Islet precursor cell (in vitro differentiated cells): ENCODE results near the gene ADGRA1.
"Not testable (repeated sequence)": the region's sequence is repeated elsewhere in the genome, so short reads cannot be mapped to it uniquely, and the experiment has no call there.

Source experiments
- DNase-seq: peaks from one replicate; pipeline ENCODE4 v3.0.0-alpha.2; 2018

The ADGRA1 gene

DNA sequence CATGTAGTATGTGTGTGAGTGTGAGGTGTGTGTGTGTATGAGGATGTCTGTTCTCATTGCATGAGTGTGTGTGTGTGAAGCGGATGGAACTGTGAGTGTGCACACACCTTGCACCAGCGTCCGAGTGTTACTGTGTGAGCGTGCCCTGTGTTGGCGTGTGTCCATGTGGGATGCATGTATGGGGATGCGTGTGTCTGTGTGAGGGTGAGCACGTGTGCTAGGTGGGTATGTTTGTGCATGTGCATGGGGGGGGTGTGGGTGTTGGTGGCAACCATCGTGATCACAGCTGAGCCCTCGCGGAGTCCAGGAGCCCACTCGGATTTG, 78.7 kb downstream of the ADGRA1 start:
- no peak for DNase-seq

DNA sequence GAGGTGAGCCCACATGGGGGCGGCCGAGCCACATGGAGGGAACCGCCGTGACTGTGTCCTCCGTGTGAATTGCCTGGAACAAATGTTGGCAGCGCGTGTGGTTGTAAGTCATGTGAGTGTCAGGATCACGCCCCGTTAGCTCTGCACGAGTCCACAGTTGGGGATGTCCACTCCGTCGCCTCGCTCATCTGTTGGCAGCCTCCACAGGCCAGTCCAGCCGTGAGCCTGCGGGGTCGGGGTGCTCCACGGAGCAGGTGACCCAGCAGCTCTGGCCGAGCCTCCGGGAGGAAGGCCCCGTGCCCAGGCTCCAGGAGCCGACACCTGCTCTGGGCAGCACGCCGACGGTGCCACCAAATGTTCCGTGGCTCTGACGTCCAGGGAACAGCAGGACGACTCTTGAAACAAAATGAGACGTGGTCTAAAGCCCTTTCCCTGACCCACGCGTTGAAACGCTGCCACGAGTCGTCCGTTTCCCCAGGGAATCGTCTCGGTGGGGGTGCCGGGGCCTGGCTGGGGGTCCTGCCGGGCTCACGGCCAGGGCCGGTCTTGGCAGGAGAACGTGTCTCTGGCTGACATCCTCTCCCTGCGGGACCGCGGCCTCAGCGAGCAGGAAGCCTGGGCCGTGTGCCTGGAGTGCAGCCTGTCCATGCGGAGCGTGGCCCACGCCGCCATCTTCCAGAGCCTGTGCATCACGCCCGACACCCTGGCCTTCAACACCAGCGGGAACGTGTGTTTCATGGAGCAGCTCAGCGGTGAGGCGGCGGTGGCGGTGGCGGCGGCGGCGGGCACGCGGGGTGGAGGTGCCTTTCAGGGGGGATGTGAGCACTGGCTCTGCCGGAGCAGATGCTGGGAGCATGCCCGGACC, 79.3 kb downstream of the ADGRA1 start:
- DNase-seq: peak; percentile 50

DNA sequence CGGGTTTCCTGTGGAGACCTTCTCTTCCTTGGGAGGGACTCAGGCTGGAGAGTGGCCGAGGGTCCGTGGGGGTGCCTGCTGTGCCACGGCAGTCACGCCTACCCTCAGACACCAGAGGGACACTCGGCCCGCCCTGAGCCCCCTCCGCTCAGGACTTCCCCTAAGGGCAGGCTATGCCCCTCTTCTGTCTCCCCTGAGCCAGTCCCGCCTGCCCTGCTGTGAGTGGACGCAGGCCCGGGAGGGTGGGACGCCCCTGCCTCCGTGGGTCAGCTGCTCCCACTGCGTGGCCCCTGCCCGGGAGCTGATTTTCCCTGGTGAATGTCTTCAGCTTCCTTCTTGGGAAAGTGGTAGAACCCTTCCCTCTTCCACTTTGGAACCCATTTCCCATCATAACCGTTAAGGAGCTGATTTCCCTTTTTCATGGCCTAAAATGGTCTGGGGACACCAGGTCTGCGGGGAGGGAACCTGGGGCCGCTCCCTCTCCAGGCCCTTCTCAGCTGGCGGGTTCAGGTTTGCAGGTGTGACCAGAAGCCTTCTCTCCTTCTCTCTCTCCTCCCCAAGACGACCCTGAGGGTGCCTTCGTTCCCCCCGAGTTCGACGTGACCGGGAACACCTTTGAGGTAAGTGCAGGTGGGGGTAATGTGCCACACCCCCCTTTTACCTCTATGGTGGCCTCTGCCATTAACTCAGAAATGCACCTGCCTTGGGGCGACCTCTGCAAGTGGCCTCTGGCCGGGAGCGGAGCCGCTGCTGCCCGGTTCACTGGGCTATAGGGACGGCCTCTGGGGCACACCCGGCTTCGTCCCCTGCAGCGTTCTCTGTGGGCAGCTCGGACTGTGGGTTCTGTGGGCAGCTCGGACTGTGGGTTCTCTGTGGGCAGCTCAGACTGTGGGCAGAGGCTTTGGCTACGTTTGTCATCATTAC, 80.2 kb downstream of the ADGRA1 start:
- DNase-seq: peak; percentile 42

DNA sequence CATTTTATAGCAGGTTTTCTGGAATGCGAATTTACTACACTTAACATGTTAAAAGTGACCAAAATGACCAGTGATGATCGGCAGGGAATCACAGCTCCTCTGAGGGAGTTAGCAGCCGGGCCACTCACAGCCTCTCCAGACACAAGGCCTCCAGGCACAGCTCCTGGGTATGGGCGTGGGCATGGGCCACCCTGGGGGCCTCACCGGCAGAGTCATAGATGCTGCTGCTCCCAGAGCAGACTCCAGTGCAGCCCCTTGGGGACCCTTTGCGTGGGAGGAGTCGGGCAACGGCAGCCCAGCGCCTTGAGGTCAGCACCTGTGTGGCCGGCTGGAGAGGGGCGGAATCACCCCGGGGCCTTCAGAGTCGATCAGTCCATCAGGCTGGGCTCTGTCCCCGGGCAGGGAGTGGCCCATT, 80.9 kb downstream of the ADGRA1 start:
- no peak for DNase-seq

DNA sequence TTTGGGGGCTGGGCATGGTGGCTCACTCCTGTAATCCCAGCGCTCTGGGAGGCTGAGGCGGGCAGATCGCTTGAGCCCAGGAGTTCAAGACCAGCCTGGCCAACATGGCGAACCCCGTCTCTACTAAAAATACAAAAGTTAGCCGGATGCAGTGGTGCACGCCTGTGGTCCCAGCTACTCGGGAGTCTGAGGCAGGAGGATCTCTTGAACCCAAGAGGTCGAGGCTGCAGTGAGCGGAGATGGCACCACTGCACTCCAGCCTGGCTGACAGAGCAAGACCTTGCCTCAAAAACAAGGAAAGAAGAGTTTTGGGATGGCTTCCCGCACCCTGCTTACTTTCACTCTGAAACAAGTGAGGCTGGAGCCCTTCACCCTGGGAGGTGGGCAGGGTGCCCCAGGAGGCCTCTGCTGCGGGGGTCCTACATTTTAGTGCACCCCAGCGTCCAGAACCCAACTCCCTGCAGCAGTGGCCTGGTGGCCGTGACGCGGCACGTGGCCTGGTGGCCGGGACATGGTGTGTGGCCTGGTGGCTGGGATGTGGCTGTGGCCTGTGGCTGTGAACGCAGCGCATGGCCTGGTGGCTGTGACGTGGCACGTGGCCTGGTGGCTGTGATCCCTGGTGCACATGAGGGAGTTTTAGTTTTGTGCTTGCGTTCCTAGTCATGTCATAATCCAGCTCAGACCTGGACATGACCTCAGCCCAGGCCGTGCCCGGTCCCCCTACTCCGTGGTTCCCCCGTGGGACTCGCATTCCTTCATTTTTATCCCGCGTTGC, 81.6 kb downstream of the ADGRA1 start:
- peak; percentile 42 for DNase-seq

DNA sequence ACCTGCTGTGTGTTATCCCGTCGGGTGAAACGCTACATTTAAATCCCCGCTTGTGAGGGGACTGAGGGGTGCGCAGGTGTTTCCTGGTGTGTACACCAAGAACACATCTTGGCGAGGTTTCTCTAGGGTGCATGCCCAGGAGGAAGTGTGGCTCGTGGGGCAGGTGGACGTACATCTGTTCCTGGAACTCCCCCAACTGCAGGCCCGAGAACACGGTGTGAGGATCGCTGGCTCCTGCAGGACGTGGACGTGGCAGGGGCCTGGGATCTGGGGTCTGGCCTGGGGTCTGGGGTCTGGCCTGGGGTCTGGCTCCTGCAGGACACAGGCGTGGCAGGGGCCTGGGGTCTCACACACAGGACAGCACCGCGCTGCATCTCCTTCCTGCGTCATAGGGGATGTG, 82.4 kb downstream of the ADGRA1 start:
- DNase-seq: no peak

DNA sequence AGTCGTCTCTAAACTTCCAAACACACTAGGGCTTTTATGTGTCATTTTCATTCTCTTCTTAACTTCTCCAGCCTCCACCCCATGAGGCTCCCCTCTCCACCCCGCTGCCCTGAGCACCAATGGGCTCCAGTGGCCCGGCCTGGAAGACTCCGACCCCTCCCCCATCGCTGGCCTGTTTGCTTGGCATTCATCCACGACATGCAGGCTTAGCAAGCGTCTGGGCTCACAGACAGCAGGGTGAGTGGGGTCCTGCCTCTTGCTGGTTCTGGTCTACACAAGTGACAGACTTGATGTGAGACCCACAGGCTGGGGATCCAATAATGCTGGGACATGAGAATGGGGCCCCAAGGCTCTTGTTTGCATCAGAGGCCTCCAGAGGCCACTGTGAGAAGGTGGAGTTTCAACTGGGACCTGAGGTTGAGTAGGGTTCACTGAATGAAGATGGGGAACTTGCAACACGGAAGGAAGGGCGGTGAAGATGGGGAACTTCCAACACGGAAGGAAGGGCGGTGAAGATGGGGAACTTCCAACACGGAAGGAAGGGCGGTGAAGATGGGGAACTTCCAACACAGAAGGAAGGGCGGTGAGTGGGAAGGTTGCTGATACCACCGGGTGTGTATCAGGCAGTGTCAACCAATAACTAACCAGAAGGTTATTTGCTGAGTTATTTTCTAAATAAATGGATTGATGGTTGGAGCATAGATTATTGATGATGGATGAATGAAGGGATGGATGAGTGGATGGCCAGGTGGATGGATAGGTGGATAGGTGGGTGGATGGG, 86.3 kb downstream of the ADGRA1 start:
- DNase-seq: peak; percentile 43

DNA sequence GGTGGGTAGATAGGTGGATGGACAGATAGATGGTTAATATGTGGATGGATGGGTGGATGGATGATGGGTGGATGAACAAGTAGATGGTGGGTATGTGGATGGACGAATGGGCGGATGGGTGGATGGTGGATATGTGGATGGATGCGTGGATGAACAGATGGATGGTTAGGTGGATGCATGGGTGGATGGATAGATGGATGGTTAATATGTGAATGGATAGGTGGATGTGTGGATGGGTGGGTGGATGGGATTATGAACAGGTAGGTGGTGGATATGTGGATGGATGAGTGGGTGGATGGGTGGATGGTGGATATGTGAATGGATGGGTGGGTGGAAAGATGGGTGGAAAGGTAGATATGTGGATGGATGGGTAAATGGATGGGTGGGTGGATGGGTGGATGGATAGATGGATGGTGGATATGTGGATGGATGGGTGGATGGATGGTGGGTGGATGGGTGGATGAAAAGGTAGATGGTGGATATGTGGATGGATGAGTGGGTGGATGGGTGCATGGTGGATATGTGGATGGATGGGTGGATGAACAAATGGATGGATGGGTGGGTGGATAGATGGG, 87.1 kb downstream of the ADGRA1 start:
- no peak for DNase-seq

DNA sequence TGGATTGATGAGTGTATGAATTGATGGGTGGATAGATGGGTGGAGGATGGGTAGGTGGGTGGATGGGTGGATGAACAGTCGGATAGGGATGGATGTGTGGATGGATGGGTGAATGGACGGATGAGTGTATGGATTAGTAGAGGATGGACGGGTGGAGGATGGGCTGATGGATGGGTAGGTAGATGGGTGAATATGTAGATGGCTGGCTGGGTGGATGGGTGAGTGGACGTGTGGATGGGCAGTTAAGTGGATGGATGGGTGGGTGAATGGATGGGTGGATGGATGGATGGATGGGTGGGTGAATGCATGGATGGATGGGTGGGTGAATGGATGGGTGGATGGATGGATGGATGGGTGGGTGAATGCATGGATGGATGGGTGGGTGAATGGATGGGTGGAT, 87.9 kb downstream of the ADGRA1 start:
- not testable (repeated sequence) for DNase-seq

DNA sequence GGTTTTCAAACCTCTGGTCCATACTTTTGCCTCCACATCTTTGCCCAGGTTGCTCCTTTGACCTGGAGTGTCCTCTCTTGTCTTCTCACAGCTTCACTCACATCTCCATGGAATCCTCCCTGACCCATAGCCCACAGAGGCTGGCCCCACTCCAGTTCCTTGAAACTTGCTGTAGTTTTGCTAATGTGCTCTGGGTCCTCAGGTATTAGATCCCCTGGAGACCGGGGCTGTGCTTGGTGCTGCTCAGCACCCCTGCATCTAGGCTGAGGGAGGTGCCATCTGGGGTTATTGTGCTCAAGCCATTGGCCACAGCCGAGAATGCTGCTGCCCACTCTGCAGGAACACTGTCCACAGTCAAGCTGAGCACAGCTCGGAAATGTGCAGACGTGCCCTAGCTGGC, 88.8 kb downstream of the ADGRA1 start:
- DNase-seq: no peak

DNA sequence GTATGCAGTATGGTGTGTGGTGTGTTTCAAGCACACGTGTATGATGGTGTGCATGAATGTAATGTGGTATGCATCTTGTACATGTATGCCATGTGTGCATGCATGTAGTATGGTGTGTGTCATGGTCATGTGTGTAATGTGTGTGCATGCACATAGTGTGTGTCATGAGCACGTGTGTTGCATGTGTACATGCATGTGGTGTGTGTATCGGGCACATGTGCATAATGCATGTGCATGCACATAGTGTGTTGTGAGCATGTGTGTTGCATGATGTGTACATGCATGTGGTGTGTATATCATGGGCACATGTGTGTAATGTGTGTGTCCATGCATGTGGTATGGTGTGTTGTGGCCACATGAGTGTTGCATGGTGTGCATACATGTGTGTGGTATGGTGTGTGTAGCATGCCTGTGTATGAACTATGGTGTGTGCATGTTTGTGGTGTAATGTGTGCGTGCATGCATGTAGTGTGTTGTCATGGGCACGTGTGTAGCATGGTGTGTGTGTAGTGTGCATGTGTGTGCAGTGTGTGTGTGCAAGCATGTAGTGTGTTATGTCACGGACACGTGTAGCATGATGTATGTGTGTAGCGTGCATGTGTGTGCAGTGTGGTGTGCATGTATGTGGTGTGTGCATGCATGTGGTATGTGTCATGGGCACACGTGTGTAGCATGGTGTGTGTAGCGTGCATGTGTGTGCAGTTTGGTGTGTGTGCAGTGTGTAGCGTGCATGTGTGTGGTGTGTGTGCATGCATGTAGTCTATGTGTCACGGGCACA, 89.8 kb downstream of the ADGRA1 start:
- no peak for DNase-seq

DNA sequence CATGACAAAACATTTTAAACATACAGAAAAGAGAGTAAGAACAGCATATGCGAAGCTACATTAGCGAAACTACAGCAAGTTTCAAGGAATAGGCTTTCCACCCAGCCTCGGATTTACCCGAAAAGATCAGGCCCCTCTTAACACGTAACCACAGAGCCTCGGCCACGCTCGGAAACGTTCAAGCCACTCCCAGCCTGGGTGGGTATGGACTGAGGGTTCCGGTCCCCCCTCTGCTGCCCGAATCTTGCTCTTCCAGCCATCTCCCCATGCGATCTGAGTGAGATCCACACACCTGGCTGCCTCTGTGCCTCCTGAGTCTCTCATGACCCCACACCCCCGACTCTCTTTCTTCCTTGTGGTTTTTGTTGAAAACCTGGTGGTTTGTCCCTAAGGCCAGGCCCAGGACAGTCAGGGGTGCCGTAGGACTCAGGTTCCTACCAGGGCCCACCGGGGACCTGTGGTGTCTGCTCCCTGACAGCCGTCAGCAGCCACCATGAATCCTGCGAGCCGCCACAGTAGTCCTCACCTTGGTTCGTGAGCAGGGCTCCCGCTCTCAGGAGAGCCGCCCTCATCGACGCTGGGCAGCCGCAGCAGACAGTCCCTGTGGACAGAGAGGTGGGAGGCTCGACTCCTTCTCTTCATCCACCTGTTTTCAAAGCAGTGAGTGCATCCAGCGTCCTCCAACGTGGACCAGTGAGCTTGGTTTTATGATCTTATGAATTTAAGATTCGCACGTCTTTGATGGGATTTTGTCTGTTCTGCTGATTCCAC, 90.8 kb downstream of the ADGRA1 start:
- no peak for DNase-seq

DNA sequence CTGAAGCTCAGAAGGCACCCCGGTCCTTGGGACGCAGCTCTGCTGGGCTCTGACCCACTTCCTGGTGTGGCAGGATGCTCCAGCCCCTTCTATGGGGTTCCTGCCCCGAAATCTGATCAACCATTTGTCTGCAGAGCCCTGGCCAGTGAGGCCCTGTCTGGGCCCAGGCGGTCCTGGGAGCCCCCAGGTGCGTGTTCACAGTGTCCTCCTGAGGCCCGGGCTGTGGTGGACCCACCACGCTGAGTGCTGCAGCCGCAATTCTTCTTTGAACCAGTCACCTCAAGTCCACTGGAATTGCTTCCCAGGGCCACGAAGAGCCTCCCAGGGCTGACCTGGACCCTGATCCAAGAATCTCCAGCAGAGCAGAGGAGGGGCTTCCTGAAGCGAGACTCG, 91.4 kb downstream of the ADGRA1 start:
- no peak for DNase-seq

DNA sequence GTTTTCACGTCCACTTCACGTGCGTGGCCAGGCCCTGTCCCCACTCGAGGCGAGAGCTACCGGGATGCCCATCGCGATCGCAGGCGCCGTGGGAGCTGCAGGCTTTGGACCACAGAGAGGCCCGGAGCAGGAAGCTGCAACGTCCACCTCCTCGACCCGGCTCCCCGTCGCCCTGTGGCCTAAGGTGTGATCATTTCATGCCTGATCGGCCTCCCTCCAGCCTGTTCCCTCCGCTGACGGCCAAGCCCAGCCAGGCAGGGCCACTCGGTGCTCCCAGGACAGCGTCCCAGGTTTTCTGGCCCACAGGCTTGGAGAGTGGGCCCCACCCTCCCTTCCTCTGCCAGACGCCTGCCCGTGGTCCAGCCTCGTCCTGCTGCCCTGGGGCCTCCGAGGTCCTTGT, 91.9 kb downstream of the ADGRA1 start:
- no peak for DNase-seq

DNA sequence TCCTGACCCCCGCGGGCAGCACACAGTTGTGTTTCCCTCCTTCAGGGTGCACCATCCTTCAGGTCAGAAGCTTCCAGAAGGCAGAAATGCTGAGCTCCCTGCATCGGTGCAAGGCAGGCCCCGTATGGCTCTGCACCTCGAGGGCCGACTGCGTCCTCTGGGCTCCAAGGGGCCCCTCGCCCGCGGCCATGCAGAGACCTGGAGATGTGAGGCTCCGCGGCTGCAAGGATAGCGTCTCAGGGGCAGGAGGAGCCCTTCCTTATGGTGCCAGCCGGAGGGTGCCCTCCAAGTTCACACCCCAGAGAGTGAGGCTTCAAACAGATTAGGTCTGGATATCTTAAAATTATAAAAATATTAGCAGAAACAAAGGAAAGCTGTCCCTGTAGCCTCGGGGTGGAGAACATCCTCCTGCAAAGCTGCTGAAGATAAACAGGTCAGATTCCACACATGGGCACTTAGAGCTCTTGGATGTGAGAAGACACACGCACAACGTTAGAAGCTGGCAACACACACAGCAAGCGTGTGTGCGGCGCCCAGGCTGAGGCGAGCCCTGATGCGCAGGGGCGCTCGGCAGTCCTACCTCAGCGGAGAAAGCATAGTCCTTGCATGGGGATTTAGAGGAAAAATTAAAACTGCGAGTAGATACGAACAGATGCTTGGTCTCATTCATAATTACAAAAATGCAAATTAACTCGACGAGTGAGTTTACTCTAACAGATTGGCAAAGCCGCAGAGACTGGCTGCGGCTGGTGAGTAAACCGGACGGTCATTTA, 92.7 kb downstream of the ADGRA1 start:
- no peak for DNase-seq

DNA sequence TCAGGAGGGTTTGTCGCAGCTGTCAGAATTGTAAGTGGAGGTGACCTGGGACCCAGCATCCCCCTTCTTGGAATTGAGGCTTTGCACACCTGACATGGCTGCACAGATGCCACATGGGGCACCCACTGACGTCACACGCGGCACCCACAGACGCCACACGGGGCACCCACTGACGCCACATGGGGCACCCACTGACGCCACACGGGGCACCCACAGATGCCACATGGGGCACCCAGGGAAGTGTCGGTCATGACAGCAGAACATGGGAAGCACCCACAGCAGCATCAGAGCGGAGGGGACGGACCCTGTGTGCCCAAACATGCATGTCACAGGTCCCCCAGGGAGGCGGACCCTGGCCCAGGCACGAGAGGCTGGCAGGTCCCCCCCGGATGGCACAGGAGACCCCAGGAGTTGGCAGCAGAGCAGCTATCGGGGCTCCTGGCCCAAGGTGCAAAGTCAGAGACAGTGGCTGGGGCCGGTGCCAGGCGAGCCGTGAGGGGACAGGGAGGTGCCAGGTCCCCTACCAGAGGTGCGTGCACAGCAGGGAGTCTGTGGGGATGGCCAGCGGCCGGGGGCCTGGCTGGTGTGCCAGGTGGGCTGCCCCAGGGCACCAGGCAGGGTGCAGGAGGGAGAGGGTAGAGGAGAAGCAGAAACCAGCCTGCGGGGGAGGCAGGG, 93.4 kb downstream of the ADGRA1 start:
- no peak for DNase-seq
